Stimulated activated CD4-positive, alpha-beta T cell treated with anti-CD3 and anti-CD28 coated beads, Interleukin-4, amount 100 ng/mL, for 48 hours (primary cell): ENCODE results near the gene PGGHG.
"Not testable (repeated sequence)": the region's sequence is repeated elsewhere in the genome, so short reads cannot be mapped to it uniquely, and the experiment has no call there.

Source experiments
- DNase-seq, 2 donors: peaks; one replicate each; pipeline ENCODE4 v3.0.0-alpha.2; 2020; ENCODE audit warnings: low read depth in 2 of 2

The PGGHG gene

DNA sequence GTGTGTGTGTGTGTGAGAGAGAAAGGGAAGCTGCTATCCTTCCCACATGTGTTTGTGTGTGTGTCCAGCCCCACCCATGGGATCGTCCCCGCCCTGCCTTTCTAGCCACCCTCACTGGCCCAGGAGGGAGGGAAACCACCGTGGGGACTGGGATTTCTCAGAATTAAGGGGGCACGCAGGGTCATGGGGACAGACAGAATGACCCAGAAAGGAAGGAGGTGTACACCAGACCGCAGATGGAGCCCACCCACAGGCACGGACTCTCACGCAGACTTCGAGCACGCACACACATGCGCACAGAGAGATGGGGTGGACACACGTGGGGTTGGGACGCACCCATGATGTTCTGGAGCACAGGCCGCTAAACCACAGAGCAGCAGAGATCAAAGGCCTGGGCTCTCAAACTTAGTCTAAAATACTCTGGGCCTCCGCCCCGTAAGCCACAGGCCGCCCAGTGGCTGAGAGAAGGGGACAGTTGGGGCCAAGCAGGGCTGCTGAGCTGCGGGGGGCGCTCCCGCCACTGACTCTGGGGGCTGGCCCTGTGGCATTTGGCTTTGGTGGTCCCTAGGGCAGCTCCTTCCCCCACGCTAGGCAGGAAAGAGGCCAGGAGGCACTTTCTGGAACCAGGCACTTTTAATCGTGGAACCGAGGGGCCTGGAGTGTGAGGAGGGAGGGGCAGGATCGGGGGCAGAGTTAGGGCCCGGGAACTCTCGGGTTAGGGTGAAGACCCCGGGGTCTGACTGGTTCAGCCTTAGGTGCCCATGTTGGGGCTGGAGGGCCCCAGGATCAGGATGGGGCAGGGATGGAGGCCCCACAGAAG is 8.9 kb downstream of the PGGHG start:
- no peak for DNase-seq

DNA sequence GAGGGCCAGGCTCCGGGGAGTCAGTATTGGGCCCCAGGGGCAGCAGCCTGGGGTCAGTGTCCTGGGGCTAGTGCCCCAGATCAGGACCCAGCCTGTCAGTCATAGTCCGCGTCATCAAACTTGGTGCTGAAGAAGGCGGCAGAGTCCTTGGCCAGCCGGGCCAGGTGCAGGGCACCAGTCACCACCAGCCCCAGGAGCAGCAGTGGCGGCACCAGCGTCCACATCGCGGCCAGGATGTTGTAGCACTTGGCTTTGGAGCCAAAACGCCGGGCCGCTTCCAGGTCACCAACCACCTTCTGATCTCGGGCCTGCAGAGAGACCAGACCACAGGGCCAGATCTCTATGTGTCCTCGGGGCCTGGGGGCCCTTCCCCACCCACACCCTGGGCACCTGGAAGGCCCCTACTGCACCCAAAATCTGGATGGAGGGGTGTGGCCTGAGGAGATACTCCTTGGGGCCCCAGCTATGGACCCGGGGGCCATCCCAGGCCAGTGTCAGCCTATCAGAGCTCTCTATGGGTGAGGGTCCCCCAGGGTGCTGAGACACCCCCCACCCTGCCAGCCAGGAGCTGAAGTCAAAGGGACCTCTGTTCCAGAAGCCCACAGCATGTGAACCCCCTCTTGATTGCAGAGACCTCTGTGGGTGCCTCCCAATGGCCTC is 9.6 kb downstream of the PGGHG start:
- DNase-seq = no peak

DNA sequence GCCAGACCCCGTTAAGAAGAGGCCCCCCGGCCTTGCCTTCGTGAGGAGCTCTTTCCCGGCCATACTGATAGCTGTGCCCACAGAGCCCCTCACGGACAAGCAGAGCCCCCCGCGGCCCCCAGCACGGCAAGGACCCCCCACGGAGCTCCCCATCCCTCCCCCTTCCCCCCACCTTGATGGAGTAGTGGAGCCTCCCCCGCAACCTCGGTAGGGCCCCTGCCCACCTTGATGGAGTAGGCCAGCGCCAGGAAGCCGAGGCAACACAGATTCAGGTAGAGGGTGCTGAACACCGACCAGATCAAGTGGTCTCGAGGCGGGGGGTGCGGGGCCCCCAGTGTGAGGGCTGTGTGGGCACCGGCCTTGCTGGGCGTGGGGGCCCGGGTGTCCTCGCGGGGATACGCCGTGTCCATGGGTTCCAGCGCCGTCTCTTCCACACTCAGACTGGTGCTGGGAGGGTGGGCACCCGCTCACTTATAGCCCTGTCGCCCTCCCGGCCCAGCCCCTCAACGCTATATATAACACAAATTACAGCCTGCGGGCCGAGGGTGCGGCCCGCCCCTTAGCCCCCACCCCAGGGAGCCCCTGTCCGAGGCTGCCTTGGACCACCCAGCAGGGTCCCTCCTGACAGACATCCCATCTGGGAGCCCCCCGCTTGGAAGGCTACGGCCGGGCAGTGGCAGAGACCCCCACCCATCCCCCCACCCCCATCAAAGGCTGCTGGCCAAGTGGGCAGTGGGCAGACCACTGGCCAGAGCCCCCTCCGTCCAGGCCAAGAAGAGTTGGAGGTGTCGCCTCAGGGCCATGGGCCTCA is 10.4 kb downstream of the PGGHG start, which contains the start of gene IFITM5:
Gene IFITM5, minus strand, starts transcription at position 446 of the 811 bp plus-strand sequence. Its CDS starts 36 bp downstream, at position 410.
- no peak for DNase-seq

DNA sequence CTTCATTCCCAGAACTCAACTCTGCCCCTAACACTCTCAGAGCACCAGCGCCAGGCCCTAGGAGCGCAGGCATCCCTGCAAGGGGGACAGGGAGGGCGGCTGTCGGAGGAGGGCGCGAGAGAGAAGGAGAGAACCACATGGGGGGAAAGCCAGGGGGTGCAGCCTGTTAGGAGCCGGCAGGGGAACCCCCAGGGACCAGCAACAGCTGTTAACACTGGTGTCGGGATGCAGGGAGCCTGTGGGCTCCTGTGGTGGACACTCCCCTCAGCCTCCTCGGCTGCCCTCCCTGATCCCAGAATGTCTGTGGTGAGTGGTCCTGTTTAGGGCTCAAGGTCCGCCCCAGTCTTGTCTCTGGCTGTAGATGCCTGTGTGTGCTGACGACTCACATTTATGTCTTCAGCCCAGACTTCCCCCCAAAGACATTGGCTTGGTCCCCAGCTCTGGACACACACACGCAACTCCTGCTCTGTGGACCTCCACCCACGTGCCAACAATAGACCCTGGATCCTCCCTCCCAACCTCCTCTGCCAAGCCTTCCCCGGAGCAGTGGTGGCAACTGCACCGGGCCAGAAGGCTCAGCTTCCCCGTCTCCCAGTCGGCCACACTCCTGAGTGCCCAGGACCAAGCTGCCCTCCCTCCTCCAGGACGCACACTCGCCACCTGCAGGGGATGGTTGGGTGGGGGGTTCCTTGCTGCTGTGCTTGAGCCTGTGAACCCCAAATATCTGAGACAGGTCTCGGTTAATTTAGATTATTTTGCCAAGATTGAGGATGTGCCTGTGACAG is 11.2 kb downstream of the PGGHG start:
- DNase-seq = no peak

DNA sequence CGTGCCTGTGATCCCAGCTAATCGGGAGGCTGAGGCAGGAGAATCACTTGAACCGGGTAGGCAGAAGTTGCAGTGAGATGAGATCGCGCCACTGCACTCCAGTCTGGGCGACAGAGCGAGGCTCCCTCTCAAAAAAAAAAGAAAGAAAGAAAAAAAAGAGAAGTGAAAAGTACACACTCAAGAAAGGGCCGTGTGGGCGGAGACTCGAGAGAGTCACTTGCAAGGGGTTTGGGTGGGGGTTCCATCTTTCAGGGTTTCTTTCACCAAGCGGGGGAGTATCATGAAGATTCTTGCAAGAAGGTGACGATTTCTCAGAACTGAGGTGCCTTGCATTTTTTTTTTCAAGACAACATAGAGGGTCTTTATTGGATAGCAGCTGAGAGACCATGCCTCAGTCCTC is 14.4 kb downstream of the PGGHG start:
- no peak for DNase-seq

DNA sequence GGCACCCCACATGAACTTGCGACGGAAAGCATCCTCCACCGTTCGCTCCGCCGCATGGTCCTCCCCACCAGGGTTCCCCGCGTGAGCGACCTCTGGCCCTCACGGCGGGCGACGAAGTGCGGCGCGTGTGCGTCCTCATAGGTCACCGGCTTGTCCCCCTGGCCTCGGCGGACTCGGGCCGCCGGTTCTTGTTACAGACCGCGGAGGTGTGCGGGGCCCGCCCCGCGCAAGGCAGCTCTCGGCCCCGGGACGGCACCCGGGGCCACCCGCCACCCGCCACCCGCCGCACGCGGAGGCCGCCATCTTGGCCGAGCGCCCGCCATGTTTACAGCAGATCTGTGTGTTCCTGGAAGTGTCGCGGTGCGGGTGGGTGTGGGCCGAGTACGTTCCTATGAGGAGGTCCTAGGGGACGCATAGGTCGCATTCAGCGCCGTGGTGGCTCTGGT is 15.2 kb downstream of the PGGHG start:
- DNase-seq = no peak

DNA sequence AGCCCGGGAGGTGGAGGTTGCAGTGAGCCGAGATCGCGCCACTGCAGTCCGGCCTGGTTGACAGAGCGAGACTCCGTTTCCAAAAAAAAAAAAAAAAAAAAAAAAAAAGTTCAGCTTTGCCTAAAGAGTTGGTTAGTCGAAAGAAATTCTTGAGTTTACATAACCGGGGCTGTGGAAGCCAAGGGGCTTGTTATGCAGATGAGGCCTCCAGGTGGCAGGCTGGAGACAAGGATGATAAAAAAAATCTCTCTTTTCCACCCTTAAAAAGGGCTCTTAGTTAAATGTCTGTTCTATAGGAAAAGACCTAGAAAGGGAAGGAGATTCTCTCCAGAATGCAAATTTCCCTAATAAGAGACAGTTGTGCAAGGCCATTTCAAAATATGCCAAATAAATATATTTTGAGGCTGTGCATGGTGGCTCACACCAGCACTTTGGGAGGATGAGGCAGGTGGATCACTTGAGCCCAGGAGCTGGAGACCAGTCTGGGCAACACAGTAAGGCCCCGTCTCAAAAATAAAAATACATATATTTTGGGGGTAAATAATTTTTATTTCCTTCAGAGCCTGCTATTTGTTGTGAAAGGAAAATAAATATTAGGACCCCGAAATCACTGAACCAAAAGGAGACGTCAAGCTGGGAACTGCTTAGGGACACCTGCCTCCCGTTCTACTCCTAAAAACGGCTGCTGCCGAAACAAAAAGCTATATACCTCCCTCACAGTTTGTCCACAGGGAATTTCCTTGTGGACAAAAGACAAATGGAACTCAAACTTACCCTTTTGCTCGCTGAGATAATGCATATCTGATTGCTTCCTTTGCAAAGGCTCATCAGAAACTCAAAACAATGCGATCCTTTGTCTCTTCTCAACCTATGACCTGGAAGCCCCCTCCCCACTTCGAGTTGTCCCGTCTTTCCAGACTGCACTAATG is 16.3 kb downstream of the PGGHG start:
- DNase-seq = no peak

DNA sequence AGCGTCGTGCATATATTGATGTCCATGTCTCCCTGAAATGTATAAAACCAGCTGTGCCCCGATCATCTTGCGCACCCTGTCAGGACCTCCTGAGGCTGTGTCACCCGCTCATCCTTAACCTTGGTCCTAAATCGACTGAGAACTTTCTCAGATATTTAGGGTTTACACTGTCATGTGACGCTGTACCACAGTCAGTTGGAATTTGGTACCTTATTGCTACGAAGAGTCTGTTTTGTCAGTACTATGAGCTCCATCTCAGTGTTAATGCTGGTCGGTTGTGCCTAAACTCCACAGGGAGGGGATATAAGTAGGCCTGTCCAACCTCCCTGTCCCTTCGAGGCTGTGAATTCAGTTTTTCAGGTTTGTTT is 16.9 kb downstream of the PGGHG start:
- no peak for DNase-seq

DNA sequence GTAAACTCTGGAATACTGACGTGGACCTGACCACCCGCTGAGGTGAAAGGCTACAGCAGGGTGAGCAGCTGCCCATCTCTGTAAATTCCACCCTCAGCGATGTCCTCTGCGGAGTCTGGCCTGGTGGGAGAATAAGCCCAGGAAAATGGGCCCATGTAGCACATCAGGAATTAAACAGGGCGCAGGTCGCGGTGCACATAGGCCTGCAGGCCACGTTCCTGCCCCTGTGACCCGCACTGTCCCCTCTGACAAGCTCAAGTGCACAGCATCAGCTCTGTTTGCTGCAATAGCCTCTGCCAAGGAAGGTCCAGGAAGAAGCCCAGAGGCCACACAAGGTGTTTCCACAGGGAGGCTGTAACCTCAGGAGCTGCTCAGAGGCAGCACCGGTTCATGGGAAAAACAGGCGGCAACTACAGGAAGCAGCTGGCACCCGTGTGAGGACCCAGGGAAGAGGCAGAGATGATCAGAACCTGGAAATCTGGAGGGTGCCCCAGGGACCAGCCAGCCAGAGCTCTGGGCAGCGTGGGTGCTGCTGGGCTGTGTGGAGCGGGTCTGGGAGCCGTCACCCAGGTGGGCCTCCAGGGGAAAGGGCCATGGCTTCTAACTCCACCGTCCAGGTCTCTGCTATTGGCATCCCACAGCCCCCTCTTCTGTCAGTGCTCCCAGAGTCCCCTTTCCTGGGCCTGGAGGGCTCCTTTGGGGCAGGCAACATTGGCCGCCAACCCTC is 17.9 kb downstream of the PGGHG start:
- no peak for DNase-seq

DNA sequence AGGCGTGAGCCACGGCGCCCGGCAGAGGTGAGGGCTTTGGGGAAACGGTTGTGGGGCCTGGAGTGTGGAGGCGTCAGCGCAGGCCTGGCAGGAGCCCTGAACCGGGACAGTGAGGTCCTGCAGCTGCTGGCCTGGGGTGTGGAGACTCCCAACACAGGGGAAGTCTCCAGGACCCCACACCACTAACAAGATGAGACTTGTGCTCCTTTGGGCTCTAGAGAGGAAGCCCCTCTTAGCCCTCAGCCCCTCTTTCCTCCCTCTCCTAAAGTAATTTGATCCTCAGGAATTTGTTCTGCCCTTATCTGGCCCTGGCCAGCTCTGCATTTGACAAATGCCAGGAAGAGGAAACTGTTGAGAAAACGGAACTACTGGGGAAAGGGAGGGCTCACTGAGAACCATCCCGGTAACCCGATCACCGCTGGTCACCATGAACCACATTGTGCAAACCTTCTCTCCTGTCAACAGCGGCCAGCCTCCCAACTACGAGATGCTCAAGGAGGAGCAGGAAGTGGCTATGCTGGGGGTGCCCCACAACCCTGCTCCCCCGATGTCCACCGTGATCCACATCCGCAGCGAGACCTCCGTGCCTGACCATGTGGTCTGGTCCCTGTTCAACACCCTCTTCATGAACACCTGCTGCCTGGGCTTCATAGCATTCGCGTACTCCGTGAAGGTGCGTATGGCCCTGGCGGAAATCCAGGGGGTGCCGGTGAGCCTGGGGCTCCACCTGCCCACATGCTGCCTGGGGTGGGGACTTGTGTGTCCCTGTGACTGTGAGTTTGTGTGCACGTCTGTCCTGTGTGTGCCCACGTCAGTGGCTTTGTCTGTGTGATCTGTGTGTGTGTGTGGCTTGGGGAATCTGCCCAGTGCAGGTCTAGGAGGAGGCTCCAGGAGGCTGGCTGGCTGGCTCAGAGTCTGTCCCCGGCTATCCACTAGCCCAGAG is 19.1 kb downstream of the PGGHG start, which contains the start of gene IFITM2:
Gene IFITM2, plus strand, starts transcription at position 51 of the 943 bp plus-strand sequence. Its CDS starts 377 bp downstream, at position 428.
- not testable (repeated sequence) for DNase-seq

DNA sequence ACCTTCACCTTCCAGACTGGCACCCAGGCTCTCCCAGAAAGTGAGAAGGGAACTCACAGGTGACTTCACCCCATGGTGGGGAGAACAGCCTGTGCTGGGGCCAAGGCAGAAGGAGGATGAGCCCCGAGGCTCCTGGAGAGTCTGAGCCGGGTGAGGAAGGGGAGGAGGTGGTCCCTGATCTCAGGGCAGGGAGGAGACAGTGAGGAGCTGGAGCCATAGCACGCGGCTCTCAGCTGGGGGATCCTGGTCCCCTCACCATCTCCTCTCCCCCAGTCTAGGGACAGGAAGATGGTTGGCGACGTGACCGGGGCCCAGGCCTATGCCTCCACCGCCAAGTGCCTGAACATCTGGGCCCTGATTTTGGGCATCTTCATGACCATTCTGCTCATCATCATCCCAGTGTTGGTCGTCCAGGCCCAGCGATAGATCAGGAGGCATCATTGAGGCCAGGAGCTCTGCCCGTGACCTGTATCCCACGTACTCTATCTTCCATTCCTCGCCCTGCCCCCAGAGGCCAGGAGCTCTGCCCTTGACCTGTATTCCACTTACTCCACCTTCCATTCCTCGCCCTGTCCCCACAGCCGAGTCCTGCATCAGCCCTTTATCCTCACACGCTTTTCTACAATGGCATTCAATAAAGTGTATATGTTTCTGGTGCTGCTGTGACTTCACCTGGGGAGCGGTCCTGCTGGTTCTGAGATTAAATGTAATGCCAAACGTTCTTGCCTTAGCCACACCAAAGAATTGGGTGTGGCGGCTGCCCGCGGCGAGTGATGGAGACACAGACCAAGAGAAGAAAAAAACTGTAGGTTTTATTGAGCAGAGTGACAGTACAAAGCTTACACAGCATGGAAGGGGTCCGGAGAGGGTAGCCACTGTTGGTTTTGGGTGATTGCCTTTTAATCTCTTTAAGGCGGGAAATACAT is 20.1 kb downstream of the PGGHG start:
- not testable (repeated sequence) for DNase-seq

DNA sequence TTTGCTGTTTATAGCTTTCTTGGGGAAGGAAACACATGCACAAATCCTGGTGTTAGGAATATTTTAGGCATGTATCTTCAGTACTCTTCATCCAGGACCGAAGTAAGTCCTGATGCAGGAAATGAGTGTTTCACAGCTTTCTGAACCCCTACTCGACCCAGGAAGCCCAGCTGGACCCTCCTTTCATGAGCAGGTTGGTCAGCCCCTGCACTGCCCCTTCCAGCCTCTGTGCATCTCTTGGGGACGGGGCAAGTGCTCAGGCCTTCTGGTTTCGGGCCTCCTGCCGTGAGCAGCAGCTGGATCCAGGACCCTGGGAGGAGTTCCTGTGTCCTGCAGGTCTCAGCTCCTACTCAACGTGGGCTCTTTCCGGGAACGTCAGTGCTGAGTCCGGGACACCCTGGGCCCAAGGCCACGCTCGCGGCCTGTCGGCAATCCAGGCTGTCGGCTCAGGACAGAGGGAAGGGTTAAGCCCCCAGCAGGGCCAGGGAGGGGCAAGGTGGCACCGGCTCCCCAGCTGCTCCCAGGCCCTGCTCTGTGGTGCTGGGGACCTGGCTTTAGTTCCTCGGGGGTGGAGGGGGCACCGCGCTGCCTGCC is 21.1 kb downstream of the PGGHG start:
- DNase-seq = not testable (repeated sequence)

DNA sequence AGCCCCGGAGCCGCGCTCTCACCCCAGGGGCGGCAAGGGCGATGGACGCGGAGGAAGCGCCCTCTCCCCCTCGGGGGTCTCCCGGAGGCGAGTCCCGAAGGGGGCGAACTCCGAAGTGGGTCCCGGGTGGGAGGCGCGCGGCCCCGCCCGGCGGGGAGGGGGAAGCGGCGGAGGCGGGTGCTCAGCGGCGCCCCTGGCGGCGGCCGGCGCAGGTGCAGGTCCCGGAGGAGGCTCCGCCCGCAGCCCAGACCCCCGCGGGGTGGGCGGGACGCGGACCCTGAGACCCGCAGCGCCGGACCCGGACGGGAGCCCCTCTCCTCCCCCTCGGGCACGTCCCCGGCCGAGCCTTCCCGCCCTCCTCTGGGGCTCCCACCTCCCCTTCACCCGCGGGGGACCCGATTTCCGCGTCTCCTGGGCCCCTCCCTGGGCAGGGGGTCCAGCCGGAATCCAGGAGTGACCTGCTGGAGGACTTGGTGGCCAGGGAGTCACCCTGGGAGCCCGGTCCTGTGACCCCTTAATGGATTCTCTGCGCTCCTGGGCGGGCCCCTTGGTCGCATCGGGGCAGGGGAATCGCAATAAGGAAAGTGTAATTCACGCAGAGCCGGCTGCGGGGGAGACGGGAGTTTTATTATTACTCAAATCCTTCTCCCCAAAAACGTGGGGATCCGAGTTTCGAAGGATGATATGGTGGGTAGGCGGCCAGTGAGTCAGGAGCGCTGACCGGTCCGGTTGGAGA is 22.3 kb downstream of the PGGHG start:
- DNase-seq = not testable (repeated sequence)

DNA sequence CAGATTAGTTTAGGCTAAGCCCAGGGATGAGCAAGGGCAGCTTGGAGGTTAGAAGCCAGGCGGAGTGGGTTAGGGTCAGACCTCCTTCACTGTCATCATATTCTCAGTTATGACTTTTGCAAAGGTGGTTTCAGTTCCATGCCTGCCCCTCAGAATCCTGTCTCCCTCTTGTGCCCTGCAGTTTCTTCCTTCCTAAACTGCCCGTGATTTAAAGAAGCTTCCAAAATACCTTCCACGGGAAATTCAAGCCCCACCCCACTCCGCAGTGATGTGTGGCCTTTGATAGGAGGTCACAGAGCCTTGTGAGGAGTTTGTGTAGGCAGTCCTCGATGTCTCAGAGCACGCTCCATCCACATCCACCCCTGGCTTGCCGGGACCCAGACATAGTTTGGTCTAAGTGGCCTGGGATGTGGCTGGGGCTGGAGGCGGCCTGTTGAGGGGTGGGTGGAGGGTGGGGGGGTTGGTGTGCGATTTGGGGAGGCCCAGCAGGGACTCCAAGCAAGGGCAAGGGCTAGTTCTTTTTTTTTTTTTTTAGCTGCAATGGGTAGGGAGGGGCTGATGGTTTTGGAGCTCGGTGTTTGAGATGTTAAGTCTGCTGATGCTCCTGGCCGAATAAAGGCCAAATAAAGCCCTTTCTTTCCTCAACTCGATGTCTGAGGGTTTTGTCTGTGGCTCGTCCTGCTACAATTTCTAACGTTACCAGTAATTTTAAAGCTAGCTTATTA is 23.3 kb downstream of the PGGHG start:
- DNase-seq = no peak

DNA sequence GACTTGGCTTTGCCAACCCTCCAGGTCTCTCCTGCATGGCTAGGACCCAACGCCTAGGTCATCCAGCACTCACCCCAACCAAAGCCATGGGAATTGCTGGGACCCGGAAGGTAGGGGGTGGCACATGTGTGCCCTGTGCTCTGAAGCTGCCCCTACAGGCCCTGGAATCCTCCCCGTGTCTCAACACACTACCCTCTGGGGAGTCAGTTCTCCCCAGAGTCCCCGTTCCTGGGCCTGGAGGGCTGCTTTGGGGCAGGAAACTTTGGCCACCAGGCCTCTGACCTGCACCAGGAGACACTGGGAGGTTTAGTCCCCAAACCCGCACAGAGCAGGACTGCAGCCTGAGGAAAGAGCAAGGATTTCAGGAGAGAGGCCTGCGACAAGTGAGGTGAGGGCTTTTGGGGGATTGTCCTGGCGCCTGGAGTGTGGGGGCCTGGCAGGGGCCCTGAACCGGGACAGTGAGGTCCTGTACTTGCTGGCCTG is 24.4 kb downstream of the PGGHG start:
- no peak for DNase-seq
